Gastrocnemius medialis (tissue), 4 donors: ENCODE measurements around the gene C2orf92. TPM values are rescaled to one million over a fixed set of nuclear protein-coding genes. Genes with fewer than 3 reads are reported as not detected.

Experiments
- ATAC-seq, 2 donors: fragments of 150-250 bp; one replicate each; pipeline ENCODE4 v1.9.1; 2016
- DNase-seq, 2 donors: peaks; one replicate each; pipeline ENCODE4 v3.0.0-alpha.2; 2019
- H3K27ac ChIP-seq, 4 donors: fragments of 200-600 bp; sonication (generic); 1 replicate in 1 of 4; 2 replicates in 3 of 4; pipeline ENCODE4 v1.5.1; 2016 to 2018; ENCODE audit warnings: mild to moderate bottlenecking in 2 of 4, moderate library complexity in 1 of 4
- H3K27me3 ChIP-seq, 3 donors: fragments of 200-600 bp; sonication (generic) in 2 of 3; 1 replicate in 1 of 3; 2 replicates in 2 of 3; pipeline versions ENCODE4 v1.5.1 to v1.6.0; 2016 to 2019; ENCODE audit warnings: mild to moderate bottlenecking in 1 of 3, moderate library complexity in 1 of 3
- H3K36me3 ChIP-seq, 2 donors: fragments of 200-600 bp; sonication (generic) in 1 of 2; one replicate each; pipeline ENCODE4 v1.5.1; 2017 to 2018
- H3K4me1 ChIP-seq, 2 donors: fragments of 200-600 bp; sonication (generic) in 1 of 2; one replicate each; pipeline ENCODE4 v1.5.1; 2016 to 2017; ENCODE audit warnings: mild to moderate bottlenecking in 2 of 2
- H3K4me3 ChIP-seq, 4 donors: fragments of 200-600 bp; sonication (generic) in 3 of 4; 1 replicate in 1 of 4; 2 replicates in 3 of 4; pipeline ENCODE4 v1.5.1; 2016 to 2019; ENCODE audit warnings: mild to moderate bottlenecking in 2 of 4
- H3K9me3 ChIP-seq, 3 donors: fragments of 200-600 bp; sonication (generic) in 2 of 3; 1 replicate in 1 of 3; 2 replicates in 2 of 3; pipeline ENCODE4 v1.5.1; 2016 to 2019
- CTCF ChIP-seq, 5 experiments: fragments of 450-650 bp in 3 of 5; fragments of 200-600 bp in 2 of 5; sonication (generic) in 2 of 5; IDR thresholded peaks in 4 of 5; conservative IDR thresholded peaks in 1 of 5; 1 replicate in 4 of 5; 2 replicates in 1 of 5; pipeline ENCODE4 v1.5.1; 2016 to 2019; ENCODE audit warnings: antibody characterized with exemption in 5 of 5, mild to moderate bottlenecking in 3 of 5, moderate library complexity in 3 of 5
- POLR2A ChIP-seq, 2 donors: fragments of 450-650 bp; IDR thresholded peaks; one replicate each; pipeline ENCODE4 v1.6.1; 2017; ENCODE audit warnings: antibody characterized with exemption in 2 of 2, mild to moderate bottlenecking in 2 of 2, moderate library complexity in 2 of 2
- in situ Hi-C, 4 donors: fragments of 200-750 bp; cut with MboI; loops; one replicate each; pipeline versions ENCODE4 v1.15.0 to v1.8.0; 2017; ENCODE audit warnings: low sequenced_read_pairs in 4 of 4
- intact Hi-C: fragments of 100-400 bp; cut with DNase I; formaldehyde crosslinking; loops from one replicate; pipeline ENCODE4 v1.15.1; 2023; ENCODE audit warnings: low total_unique reads
- total RNA-seq, 4 donors: library from RNA; depleted of rRNA; stranded (reverse); fragments of >200 nt; gene quantifications; one replicate each; pipeline versions ENCODE4 v1.1.0 to v1.2.3, GENCODE V29; 2016

Gene C2orf92
- total RNA-seq, 4 donors from 2014 or later = 0.85 to 4.2 TPM; not detected in 2

- Histone ChIP-seq H3K27me3 (no peaks in the 10 kb centered on the region), H3K4me1 (no peaks in the 10 kb centered on the region), H3K27ac (no peak overlapping the region), H3K4me3 (no peak overlapping the region), H3K36me3 (no peaks in the 10 kb centered on the region), H3K9me3 (no peaks in the 10 kb centered on the region)
- ATAC-seq (no peak), DNase-seq (no peak)
- no peak for TF ChIP-seq CTCF (IDR thresholded peaks at IDR 0.05 in 4 of 5, conservative IDR thresholded peaks at IDR 0.05 in 1 of 5)
- no peak for TF ChIP-seq POLR2A (IDR thresholded peaks at IDR 0.05)
- in situ Hi-C loops (no loop called here), intact Hi-C loops (no loop called here)
Measured at GRCh38 chr2:97716695-97717612, 47.4 kb downstream of the C2orf92 start.

GRCh38 chr2:97717613-97717995, 48.1 kb downstream of the C2orf92 start:
- no peak for ATAC-seq

GRCh38 chr2:97718051-97718882, 48.8 kb downstream of the C2orf92 start:
- DNase-seq (no peak), ATAC-seq (no peak)
- no peak overlapping the region for H3K4me3 ChIP-seq

More at GRCh38 chr2:97717613-97717995, 48.1 kb downstream of the C2orf92 start:
- in situ Hi-C loops (no loop called here), intact Hi-C loops (no loop called here)
- Histone ChIP-seq H3K36me3 (no peaks in the 10 kb centered on the region), H3K27ac (no peak overlapping the region), H3K4me3 (no peak overlapping the region), H3K27me3 (no peaks in the 10 kb centered on the region), H3K4me1 (no peaks in the 10 kb centered on the region), H3K9me3 (no peaks in the 10 kb centered on the region)
- no peak for TF ChIP-seq CTCF (IDR thresholded peaks at IDR 0.05 in 4 of 5, conservative IDR thresholded peaks at IDR 0.05 in 1 of 5)
- no peak for TF ChIP-seq POLR2A (IDR thresholded peaks at IDR 0.05)
- no peak for DNase-seq

GRCh38 chr2:97718942-97719341, 49.4 kb downstream of the C2orf92 start:
- DNase-seq (no peak), ATAC-seq (no peak)

More at GRCh38 chr2:97718051-97718882, 48.8 kb downstream of the C2orf92 start:
- TF ChIP-seq POLR2A (IDR thresholded peaks at IDR 0.05) (no peak), CTCF (IDR thresholded peaks at IDR 0.05 in 4 of 5, conservative IDR thresholded peaks at IDR 0.05 in 1 of 5) (no peak)
- in situ Hi-C loops = no loop called here
- intact Hi-C loops = no loop called here
- no peaks in the 10 kb centered on the region for H3K4me1 ChIP-seq
- H3K27me3 ChIP-seq = no peaks in the 10 kb centered on the region
- H3K27ac ChIP-seq = no peak overlapping the region
- no peaks in the 10 kb centered on the region for H3K36me3 ChIP-seq
- no peaks in the 10 kb centered on the region for H3K9me3 ChIP-seq

More at GRCh38 chr2:97718942-97719341, 49.4 kb downstream of the C2orf92 start:
- intact Hi-C loops (no loop called here), in situ Hi-C loops (no loop called here)
- Histone ChIP-seq H3K27ac (no peak overlapping the region), H3K36me3 (no peaks in the 10 kb centered on the region), H3K4me3 (no peak overlapping the region), H3K27me3 (no peaks in the 10 kb centered on the region), H3K4me1 (no peaks in the 10 kb centered on the region), H3K9me3 (no peaks in the 10 kb centered on the region)
- no peak for TF ChIP-seq CTCF (IDR thresholded peaks at IDR 0.05 in 4 of 5, conservative IDR thresholded peaks at IDR 0.05 in 1 of 5)
- TF ChIP-seq POLR2A (IDR thresholded peaks at IDR 0.05) = no peak
